Activated naive CD8-positive, alpha-beta T cell treated with anti-CD3 and anti-CD28 coated beads for 36 hours (primary cell): Measurements from ENCODE around the gene SKAP1. TPM values are rescaled to one million over a fixed set of nuclear protein-coding genes. Genes with fewer than 3 reads are reported as not detected.
"Not testable (repeated sequence)": the region's sequence is repeated elsewhere in the genome, so short reads cannot be mapped to it uniquely, and the experiment has no call there.

Experiments
- DNase-seq: peaks from one replicate; pipeline ENCODE4 v3.0.0; 2021
- H3K27ac Mint-ChIP-seq: one replicate; pipeline ENCODE4 v1.8.0; 2022; ENCODE audit warnings: mild to moderate bottlenecking, moderate library complexity, mixed read lengths
- H3K27me3 Mint-ChIP-seq: one replicate; pipeline ENCODE4 v1.8.0; 2022; ENCODE audit warnings: mild to moderate bottlenecking, mixed read lengths
- H3K36me3 Mint-ChIP-seq: one replicate; pipeline ENCODE4 v1.8.0; 2021; ENCODE audit warnings: mild to moderate bottlenecking, mixed read lengths
- H3K4me1 Mint-ChIP-seq: one replicate; pipeline ENCODE4 v1.8.0; 2021; ENCODE audit warnings: mixed read lengths
- H3K4me3 Mint-ChIP-seq: one replicate; pipeline ENCODE4 v1.8.0; 2022; ENCODE audit warnings: mild to moderate bottlenecking, moderate library complexity, mixed read lengths
- H3K9me3 Mint-ChIP-seq: one replicate; pipeline ENCODE4 v1.8.0; 2022; ENCODE audit warnings: mixed read lengths
- total RNA-seq, 2 experiments: library from RNA; stranded (reverse); gene quantifications; one replicate each; pipeline ENCODE4 v1.2.3, GENCODE V29; 2021

Gene SKAP1
- total RNA-seq, 2 experiments from 2014 or later = 54.2 to 55.4 TPM

DNA sequence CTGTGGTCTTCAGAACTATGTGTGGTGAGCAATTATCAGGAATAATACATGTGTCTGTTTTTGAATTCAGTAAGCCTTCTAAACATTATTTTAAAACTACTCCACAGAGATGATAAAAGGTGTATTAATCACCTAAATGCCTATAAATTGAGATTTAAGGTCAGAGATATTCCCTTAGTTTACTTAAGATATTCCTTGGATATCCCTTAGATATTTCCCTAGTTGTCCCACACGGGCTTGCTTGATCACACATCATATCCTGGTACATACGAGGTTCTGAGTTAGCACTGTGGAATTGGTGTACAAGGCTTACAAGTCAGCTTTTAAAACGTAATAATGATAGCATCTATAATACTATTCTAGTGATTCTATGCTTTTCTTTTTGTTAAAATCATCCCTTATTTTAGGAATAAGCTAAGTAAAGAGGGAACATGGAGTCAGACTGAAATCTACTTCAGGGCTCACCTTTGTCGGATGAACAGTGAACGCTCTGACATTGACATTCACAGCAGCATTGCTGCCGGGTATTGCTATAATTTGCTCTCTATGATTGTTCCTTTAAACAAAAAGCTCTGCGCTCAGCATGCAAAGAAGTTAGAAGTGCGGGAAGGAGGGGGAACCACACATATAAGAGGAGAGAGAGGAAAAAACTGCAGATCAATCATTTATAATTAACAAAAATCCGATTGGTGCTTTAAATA is 136.5 kb downstream of the SKAP1 start:
- DNase-seq = no peak
- Mint-ChIP-seq H3K4me3 (no peak overlapping the region), H3K36me3 (peaks cover 6% of the 10 kb centered on the region), H3K27ac (peak overlapping the region; percentile 5), H3K4me1 (peaks cover 40% of the 10 kb centered on the region), H3K9me3 (no peaks in the 10 kb centered on the region), H3K27me3 (no peaks in the 10 kb centered on the region)

DNA sequence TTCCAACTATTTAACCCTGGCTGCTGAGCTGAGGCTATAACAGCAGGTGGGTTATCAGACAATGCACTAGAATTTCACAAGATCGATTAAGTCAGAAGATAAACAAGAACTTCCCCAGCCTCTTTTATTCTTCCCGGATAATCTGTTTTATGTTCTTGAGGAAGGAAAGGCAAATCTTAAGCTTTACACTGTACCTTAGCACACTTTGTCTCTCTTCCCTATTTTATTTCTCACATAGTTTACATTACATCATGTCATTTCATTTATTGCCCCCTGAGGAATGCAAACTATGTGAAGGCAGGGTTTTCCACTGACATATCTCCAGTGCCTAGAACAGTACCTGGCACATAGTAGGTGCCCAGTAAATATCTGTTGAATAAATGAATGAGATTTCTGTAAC is 139.6 kb downstream of the SKAP1 start:
- no peak for DNase-seq
- H3K27ac Mint-ChIP-seq = no peak overlapping the region
- no peaks in the 10 kb centered on the region for H3K9me3 Mint-ChIP-seq
- H3K4me1 Mint-ChIP-seq = peaks cover 21% of the 10 kb centered on the region
- no peaks in the 10 kb centered on the region for H3K27me3 Mint-ChIP-seq
- no peak overlapping the region for H3K4me3 Mint-ChIP-seq
- peaks cover 8% of the 10 kb centered on the region for H3K36me3 Mint-ChIP-seq

DNA sequence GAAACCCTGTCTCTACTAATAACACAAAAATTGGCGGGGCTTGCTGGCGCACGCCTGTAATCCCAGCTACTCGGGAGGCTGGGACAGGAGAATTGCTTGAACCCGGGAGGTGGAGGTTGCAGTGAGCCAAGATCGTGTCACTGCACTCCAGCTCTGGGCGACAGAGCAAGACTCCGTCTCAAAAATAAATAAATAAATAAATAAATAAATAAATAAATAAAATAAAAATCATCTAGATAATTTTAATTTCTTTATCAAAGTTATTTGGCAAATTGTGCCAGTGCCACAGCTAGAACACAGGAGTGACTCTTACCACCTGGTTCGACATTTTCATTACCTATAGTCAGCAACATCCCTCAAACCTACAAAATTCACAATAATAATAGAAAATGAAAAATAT is 143.1 kb downstream of the SKAP1 start:
- H3K27me3 Mint-ChIP-seq, H3K4me1 Mint-ChIP-seq, H3K27ac Mint-ChIP-seq, H3K36me3 Mint-ChIP-seq, DNase-seq, H3K9me3 Mint-ChIP-seq, H3K4me3 Mint-ChIP-seq: not testable (repeated sequence)

- no peak for DNase-seq
- no peak overlapping the region for H3K27ac Mint-ChIP-seq
- no peak overlapping the region for H3K4me3 Mint-ChIP-seq
- peaks cover 7% of the 10 kb centered on the region for H3K4me1 Mint-ChIP-seq
- peaks cover 5% of the 10 kb centered on the region for H3K36me3 Mint-ChIP-seq
- no peaks in the 10 kb centered on the region for H3K27me3 Mint-ChIP-seq
- H3K9me3 Mint-ChIP-seq = no peaks in the 10 kb centered on the region
These were observed 144.4 kb downstream of the SKAP1 start for GRCh38 chr17:48285614-48286013.

DNA sequence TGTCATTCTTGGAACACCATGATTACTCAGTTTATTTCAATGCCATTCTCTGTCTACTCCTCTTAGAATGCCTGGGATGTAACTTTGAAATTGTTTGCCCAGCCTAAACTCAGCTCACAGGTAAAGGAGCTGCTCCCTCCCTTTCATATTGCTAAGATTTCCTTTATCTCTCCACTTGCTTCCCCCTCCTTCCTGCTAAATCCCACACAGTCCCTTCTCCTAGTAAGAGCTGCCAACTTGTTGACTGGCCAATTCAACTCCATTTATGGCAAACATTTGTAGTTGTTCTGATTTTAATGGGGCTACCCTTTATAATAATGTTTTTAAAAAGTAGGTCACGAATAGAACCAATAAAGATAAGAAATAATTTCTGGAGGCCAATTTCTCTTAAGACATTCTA is 146.1 kb downstream of the SKAP1 start:
- H3K27me3 Mint-ChIP-seq = no peaks in the 10 kb centered on the region
- no peak overlapping the region for H3K27ac Mint-ChIP-seq
- H3K9me3 Mint-ChIP-seq = no peaks in the 10 kb centered on the region
- no peak overlapping the region for H3K4me3 Mint-ChIP-seq
- peaks cover 3% of the 10 kb centered on the region for H3K36me3 Mint-ChIP-seq
- DNase-seq = no peak
- H3K4me1 Mint-ChIP-seq = peaks cover 7% of the 10 kb centered on the region

- Mint-ChIP-seq H3K9me3 (no peaks in the 10 kb centered on the region), H3K36me3 (peaks cover 6% of the 10 kb centered on the region), H3K4me3 (no peak overlapping the region), H3K27me3 (no peaks in the 10 kb centered on the region), H3K4me1 (peaks cover 7% of the 10 kb centered on the region), H3K27ac (no peak overlapping the region)
- no peak for DNase-seq
These were observed 146.6 kb downstream of the SKAP1 start for GRCh38 chr17:48283411-48283810.

- Mint-ChIP-seq H3K27me3 (no peaks in the 10 kb centered on the region), H3K4me3 (no peak overlapping the region), H3K4me1 (peaks cover 7% of the 10 kb centered on the region)
These were observed 147.7 kb downstream of the SKAP1 start for GRCh38 chr17:48282303-48282702.

DNA sequence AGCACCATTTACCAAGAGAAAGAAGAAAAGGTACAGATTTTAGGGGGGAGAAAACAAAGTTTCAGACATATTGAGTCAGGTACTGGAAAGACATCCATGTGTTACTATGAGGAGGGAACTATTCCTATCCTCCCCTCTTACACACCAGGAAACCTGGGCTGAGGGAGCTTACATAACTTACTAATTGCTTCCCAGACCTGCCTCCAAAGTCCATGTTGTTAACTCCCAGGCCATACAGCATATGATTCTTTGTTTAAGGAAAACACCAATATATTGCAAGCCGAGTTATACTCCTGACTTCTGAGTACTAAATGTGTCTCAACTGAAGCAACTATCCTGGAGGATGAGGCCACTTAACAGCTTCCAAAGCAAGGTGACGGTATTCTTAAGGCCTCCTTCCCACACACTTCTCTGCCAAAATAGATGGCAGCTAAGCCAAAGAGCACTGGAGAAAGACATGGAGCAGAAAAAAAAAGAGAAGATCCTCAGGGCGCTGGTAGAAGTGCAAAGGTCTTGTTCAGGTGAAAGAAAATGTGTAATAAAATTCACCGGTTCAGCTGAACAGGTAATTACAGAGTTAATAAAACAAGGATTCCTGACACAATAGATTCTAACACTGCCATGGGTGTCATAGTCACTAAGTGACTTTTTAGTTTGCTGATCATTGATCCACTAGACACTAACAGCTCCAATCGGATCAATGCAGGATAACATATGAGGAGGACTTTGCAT is 151.1 kb downstream of the SKAP1 start:
- no peak overlapping the region for H3K27ac Mint-ChIP-seq
- H3K4me1 Mint-ChIP-seq = peaks cover 8% of the 10 kb centered on the region
- no peaks in the 10 kb centered on the region for H3K9me3 Mint-ChIP-seq
- no peaks in the 10 kb centered on the region for H3K27me3 Mint-ChIP-seq
- H3K36me3 Mint-ChIP-seq = peaks cover 6% of the 10 kb centered on the region
- no peak for DNase-seq
- no peak overlapping the region for H3K4me3 Mint-ChIP-seq

More at GRCh38 chr17:48282303-48282702, 147.7 kb downstream of the SKAP1 start:
- H3K9me3 Mint-ChIP-seq = no peaks in the 10 kb centered on the region
- peaks cover 8% of the 10 kb centered on the region for H3K36me3 Mint-ChIP-seq
- DNase-seq = no peak
- no peak overlapping the region for H3K27ac Mint-ChIP-seq

DNA sequence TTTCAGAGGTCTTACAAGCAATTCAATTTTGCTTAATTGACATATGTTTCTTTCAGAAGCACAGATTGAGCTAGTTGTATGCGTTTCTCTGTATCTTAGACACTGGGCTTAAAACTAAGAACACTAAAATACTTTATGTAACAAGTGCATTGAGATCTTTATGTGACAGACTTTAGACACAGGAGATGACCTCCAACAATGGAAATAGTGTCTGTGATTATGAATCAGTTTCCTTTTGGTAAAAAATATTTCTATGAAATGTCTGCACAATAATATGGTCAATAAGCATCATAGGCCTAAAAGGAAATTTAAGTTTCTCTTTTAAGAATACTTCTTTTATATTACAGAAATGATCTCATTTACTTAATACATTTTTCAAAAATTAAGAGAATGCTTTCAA is 153.2 kb downstream of the SKAP1 start:
- H3K4me1 Mint-ChIP-seq = peaks cover 6% of the 10 kb centered on the region
- DNase-seq = no peak
- H3K27ac Mint-ChIP-seq = peak overlapping the region; percentile 14
- H3K36me3 Mint-ChIP-seq = peaks cover 6% of the 10 kb centered on the region
- no peaks in the 10 kb centered on the region for H3K27me3 Mint-ChIP-seq
- H3K4me3 Mint-ChIP-seq = no peak overlapping the region
- H3K9me3 Mint-ChIP-seq = no peaks in the 10 kb centered on the region

DNA sequence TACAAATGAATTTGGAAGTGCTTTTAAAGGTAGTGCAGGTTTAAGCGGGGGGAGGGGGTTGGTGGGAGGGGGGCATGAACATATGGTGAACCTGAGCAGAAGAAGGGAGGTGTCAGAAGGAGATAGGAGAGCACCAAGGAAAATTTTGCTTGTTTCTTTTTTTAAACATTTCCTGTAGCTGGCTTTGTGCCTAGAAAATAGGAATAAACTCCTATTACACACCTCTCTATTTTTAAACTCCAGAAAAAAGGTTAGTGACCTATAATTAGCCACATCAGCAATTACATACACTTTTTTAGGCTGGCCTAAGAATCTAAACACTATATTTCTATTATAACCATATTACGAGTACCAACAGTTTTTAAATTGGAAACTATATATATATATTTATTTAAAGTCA is 159.1 kb downstream of the SKAP1 start:
- no peaks in the 10 kb centered on the region for H3K9me3 Mint-ChIP-seq
- no peak for DNase-seq
- H3K4me1 Mint-ChIP-seq = peaks cover 7% of the 10 kb centered on the region
- no peaks in the 10 kb centered on the region for H3K27me3 Mint-ChIP-seq
- no peak overlapping the region for H3K4me3 Mint-ChIP-seq
- H3K27ac Mint-ChIP-seq = no peak overlapping the region
- no peaks in the 10 kb centered on the region for H3K36me3 Mint-ChIP-seq

DNA sequence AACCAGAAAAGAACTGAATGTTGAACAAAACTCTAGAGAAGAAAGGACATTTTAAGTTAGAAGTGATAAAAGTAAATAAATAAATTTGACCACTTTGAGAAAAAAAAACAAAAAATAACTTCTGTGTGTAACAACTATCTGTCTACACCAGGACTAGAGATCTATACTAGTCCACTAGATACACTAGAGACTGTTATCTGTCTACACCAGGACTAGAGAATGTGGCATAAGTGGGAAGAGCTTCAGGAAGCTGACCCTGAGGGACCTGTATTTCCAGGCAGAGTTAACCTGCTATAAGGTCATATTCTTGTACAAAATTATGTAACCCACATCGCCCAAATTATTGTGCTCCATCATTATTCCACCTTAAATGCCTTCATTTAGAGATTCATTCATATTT is 160.8 kb downstream of the SKAP1 start:
- no peaks in the 10 kb centered on the region for H3K9me3 Mint-ChIP-seq
- H3K36me3 Mint-ChIP-seq = peaks cover 3% of the 10 kb centered on the region
- H3K4me3 Mint-ChIP-seq = no peak overlapping the region
- H3K27ac Mint-ChIP-seq = no peak overlapping the region
- peaks cover 19% of the 10 kb centered on the region for H3K4me1 Mint-ChIP-seq
- H3K27me3 Mint-ChIP-seq = no peaks in the 10 kb centered on the region
- DNase-seq = no peak

DNA sequence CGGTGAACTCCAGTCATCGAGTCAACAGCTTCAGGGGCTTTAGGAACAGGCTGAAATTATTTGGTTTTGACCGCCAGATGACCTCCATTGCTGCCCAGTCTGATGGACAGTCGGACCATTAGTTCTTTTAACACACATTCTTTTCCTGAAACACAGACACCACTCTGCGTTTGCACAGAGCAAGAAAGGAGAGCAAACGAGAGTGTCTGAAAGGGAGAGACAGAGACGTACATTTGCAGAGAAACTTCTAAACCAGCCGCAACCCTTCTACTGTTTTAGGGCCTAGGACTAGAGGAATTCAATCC is 166.3 kb downstream of the SKAP1 start:
- Mint-ChIP-seq H3K27me3 (no peaks in the 10 kb centered on the region), H3K4me1 (peaks cover 25% of the 10 kb centered on the region), H3K9me3 (no peaks in the 10 kb centered on the region), H3K4me3 (no peak overlapping the region), H3K36me3 (peaks cover 6% of the 10 kb centered on the region), H3K27ac (no peak overlapping the region)
- no peak for DNase-seq

DNA sequence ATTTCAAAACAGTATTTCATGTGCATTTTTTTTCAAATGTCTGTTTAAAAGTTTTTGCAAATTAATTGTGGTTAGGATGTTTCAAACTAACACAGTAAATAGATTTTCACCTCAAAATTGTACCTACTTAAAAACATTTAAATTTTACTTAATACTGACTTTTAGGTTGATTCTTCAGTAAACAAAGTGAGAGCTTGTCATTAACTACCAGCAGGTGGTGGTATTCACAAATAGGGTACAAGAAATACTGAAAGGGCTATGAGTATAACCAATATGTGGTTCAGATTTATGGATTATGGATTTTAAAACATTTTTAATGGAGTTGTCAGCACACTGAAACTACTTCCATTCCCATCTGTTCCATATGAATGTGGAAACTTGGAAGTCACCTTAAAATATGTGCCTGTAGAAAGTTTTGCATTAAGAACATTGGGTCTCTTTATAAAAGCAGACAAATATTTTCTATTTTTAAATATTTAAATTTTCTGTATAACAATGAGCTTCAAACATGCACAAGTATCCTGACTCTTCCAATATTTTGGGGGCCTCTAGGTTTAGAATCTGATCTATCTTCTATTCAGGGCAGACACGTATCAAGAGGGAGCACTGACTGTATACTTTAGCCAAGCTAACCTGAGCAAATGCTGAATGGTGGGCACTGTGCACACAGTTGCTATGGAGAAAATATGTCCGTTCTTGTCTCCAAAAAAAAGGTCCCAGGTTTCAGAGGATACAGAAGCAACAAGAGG is 166.9 kb downstream of the SKAP1 start:
- Mint-ChIP-seq H3K4me3 (no peak overlapping the region), H3K27me3 (no peaks in the 10 kb centered on the region), H3K36me3 (peaks cover 6% of the 10 kb centered on the region), H3K4me1 (peaks cover 25% of the 10 kb centered on the region), H3K9me3 (no peaks in the 10 kb centered on the region), H3K27ac (no peak overlapping the region)
- DNase-seq = no peak

DNA sequence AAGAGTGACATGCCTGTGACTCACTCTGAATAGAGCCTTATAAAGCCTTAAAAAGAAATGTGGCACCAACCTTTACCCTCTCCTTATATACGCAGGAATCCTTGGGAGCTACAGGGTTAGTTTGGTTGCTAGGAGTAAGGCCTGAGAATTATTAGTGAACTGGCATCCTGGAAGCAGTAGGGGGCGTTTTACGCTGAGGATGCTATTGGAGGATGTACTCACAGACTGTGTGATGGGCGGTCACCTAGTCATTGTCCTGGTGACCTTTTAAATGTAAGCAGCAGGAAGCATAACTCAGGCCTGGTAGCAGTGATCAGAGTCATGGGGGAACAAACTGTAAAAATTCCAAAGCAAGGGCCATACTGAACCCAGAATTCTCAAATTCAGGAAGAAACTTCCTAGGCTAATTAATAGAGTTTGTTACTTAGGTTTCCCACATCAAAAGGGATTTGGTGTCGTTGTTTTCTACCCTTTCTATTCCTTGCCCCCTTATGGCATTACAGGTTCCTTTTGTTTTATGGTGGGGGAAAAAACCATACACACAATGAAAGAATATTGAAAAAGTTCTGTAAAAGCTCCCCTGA is 168.6 kb downstream of the SKAP1 start:
- H3K9me3 Mint-ChIP-seq = no peaks in the 10 kb centered on the region

DNA sequence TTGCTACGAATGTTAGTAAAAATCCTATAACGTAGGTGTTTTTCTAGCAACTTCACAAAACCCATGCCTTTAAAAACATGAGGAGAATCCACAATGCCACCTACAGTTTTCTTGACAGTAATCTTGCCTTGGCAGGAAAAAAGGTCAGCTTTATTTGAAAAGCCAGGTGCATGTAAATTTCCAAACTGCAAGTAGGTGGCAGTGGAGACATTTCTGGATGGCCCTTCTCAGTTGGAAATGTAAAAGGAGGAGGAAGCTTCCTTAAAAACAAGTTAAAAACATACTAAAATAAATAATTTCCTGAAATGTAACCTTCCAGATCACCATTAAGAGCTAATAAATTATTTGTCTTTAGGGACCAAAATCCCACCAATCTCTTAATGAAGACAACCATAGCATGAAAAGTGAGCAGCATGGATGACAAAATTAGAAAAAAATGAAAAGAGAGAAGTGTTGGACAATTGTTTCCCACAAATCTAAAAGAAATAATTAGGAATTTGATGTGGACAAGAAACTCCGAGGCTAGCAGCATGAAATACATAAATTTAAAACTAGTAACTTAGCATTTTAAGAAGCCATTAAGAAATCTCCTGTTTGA is 170.2 kb downstream of the SKAP1 start:
- H3K27me3 Mint-ChIP-seq = no peaks in the 10 kb centered on the region
- DNase-seq = no peak
- H3K27ac Mint-ChIP-seq = no peak overlapping the region
- H3K4me1 Mint-ChIP-seq = peaks cover 10% of the 10 kb centered on the region
- peaks cover 8% of the 10 kb centered on the region for H3K36me3 Mint-ChIP-seq
- H3K9me3 Mint-ChIP-seq = no peaks in the 10 kb centered on the region
- H3K4me3 Mint-ChIP-seq = no peak overlapping the region

More for the DNA sequence above, 168.6 kb downstream of the SKAP1 start:
- peaks cover 9% of the 10 kb centered on the region for H3K36me3 Mint-ChIP-seq
- H3K4me3 Mint-ChIP-seq = no peak overlapping the region
- no peaks in the 10 kb centered on the region for H3K27me3 Mint-ChIP-seq
- H3K27ac Mint-ChIP-seq = no peak overlapping the region
- no peak for DNase-seq
- peaks cover 22% of the 10 kb centered on the region for H3K4me1 Mint-ChIP-seq
